ENCODE data around the gene TFEB. TPM values are rescaled to one million over a fixed set of nuclear protein-coding genes. Genes with fewer than 3 reads are reported as not detected.

TFEB gene
- total RNA-seq, 4 donors from 2014 or later: 23.0 to 39.0 (median 34.9) TPM

- Histone ChIP-seq H3K36me3 (peaks cover 8 to 11% of the 10 kb centered on the region in 2 donors), H3K27ac (no peak overlapping the region), H3K27me3 (no peaks in the 10 kb centered on the region), H3K9me3 (no peaks in the 10 kb centered on the region), H3K4me3 (replicated peaks in 1 of 3) (no peak overlapping the region), H3K4me1 (peaks cover 20 to 44% of the 10 kb centered on the region in 2 donors)
- WGBS, 2 donors: 89 to 91% methylated on average over 8 of the region's 8 CpGs
- intact Hi-C loops (cut with DNase I): no loop called here
- DNase-seq: no peak
- no peak for TF ChIP-seq POLR2A (IDR thresholded peaks at IDR 0.05)
- TF ChIP-seq, protein P1, sequence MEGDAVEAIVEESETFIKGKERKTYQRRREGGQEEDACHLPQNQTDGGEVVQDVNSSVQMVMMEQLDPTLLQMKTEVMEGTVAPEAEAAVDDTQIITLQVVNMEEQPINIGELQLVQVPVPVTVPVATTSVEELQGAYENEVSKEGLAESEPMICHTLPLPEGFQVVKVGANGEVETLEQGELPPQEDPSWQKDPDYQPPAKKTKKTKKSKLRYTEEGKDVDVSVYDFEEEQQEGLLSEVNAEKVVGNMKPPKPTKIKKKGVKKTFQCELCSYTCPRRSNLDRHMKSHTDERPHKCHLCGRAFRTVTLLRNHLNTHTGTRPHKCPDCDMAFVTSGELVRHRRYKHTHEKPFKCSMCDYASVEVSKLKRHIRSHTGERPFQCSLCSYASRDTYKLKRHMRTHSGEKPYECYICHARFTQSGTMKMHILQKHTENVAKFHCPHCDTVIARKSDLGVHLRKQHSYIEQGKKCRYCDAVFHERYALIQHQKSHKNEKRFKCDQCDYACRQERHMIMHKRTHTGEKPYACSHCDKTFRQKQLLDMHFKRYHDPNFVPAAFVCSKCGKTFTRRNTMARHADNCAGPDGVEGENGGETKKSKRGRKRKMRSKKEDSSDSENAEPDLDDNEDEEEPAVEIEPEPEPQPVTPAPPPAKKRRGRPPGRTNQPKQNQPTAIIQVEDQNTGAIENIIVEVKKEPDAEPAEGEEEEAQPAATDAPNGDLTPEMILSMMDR (IDR thresholded peaks at IDR 0.05): no peak
These were observed 43.9 kb downstream of the TFEB start for GRCh38 chr6:41691426-41692079.

GRCh38 chr6:41690541-41691330 lies 44.7 kb downstream of the TFEB start:
- peaks cover 20 to 44% of the 10 kb centered on the region in 2 donors for H3K4me1 ChIP-seq
- WGBS, 2 donors: 95 to 99% methylated on average over 12 to 19 of the region's 25 CpGs
- intact Hi-C loops (cut with DNase I): no loop called here
- peaks cover 12 to 13% of the 10 kb centered on the region in 2 donors for H3K36me3 ChIP-seq
- DNase-seq: no peak
- H3K9me3 ChIP-seq: no peaks in the 10 kb centered on the region
- no peak overlapping the region for H3K4me3 ChIP-seq (replicated peaks in 1 of 3)
- no peak overlapping the region for H3K27ac ChIP-seq
- TF ChIP-seq POLR2A (IDR thresholded peaks at IDR 0.05): no peak
- TF ChIP-seq, protein P1 (IDR thresholded peaks at IDR 0.05): no peak
- H3K27me3 ChIP-seq: no peaks in the 10 kb centered on the region

DNA sequence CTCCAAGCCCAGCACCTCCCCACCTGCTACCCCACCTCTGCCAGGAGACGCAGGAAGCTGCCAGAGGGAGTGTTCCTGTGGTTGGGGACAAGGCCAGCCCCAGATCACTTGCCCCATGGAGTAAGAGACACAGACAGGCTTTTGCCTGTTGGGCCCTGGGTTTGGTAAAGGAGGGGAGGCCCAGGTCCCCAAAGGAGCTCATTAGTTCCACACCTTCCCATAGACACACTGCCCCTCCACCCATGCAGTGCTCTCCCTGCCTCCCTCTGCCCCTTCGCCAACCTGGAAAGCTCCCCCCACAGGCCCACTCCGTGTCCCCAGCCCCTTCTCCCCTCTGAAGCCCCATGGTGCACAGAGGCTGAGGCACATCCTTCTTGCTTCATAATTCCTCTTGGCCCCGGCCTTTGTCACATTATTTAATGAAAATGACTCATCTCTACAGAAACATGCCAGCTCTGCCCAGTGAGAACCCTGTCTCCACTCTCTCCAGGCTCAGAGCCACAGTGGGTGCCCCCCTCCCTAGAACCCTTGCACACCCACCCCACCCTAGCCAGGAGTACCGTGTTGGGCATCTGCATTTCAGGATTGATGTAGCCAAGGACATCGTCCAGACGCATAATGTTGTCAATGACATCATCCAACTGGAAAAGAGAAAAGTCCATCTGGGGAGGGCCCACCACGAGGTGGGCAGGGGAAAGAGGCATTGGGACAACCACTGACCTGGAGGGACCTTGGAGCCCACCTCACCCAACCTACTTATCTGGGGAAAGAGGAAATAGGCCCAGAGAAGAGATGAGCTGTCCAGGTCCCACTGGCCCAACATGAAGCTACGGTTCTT lies 46.0 kb downstream of the TFEB start:
- H3K4me3 ChIP-seq (replicated peaks in 1 of 3): no peak overlapping the region
- no peak for TF ChIP-seq POLR2A (IDR thresholded peaks at IDR 0.05)
- TF ChIP-seq, protein P1 (IDR thresholded peaks at IDR 0.05): no peak
- H3K4me1 ChIP-seq: peaks cover 20 to 44% of the 10 kb centered on the region in 2 donors
- H3K27me3 ChIP-seq: no peaks in the 10 kb centered on the region
- 78% methylated on average over 9 of the region's 9 CpGs for WGBS, 2 donors
- intact Hi-C loops (cut with DNase I): no loop called here
- DNase-seq: peak in 1 of 2 donors; percentile 52
- H3K27ac ChIP-seq: peak overlapping the region; percentile 70 to 74 (median 73)
- peaks cover 24 to 27% of the 10 kb centered on the region in 2 donors for H3K36me3 ChIP-seq
- no peaks in the 10 kb centered on the region for H3K9me3 ChIP-seq

- H3K27ac ChIP-seq: peak overlapping the region; percentile 70 to 74 (median 73)
These were observed 47.0 kb downstream of the TFEB start for GRCh38 chr6:41688256-41688965.

More at GRCh38 chr6:41688256-41688965, 47.0 kb downstream of the TFEB start:
- Histone ChIP-seq H3K4me3 (replicated peaks in 1 of 3) (no peak overlapping the region), H3K36me3 (peaks cover 24 to 28% of the 10 kb centered on the region in 2 donors), H3K9me3 (no peaks in the 10 kb centered on the region), H3K4me1 (peaks cover 17 to 41% of the 10 kb centered on the region in 2 donors), H3K27me3 (no peaks in the 10 kb centered on the region)
- TF ChIP-seq, protein P1 (IDR thresholded peaks at IDR 0.05): peak in 1 of 6 experiments; percentile 19
- peak in 1 of 2 donors; percentile 13 for TF ChIP-seq POLR2A (IDR thresholded peaks at IDR 0.05)
- DNase-seq: peak; percentile 66 to 85
- intact Hi-C loops (cut with DNase I): no loop called here
- 33 to 40% methylated on average over 2 to 5 of the region's 5 CpGs for WGBS, 2 donors

All from thyroid gland (tissue), 4 donors.